K562 (cell line): Measurements from ENCODE around the gene PAFAH1B2.

Experiments used
- CAMTA2 ChIP-seq: fragments of 250-450 bp; sonication (Bioruptor Pico); conservative IDR thresholded peaks from 2 replicates; pipeline ENCODE4 v1.5.1; 2022
- HCFC1 ChIP-seq: IDR thresholded peaks from 2 replicates; pipeline ENCODE4 v1.6.1; 2012; ENCODE audit warnings: low read depth, low read length, improper control_type of control experiment
- KLF10 ChIP-seq: fragments of 250-450 bp; sonication (Bioruptor Pico); IDR thresholded peaks from 2 replicates; pipeline ENCODE4 v1.6.1; 2021; ENCODE audit warnings: matching md5 sums
- POLR2A ChIP-seq: fragments of 450-650 bp; conservative IDR thresholded peaks from 2 replicates; pipeline ENCODE4 v1.6.1; 2016
- POLR2AphosphoS2 ChIP-seq: IDR thresholded peaks from 2 replicates; pipeline ENCODE4 v1.6.1; 2012; ENCODE audit warnings: low read length, improper control_type of control experiment
- SAP30 ChIP-seq: fragments of 200-600 bp; sonication (generic); IDR thresholded peaks from 2 replicates; pipeline ENCODE4 v1.6.1; 2012; ENCODE audit warnings: borderline replicate concordance, low read depth, mild to moderate bottlenecking, moderate library complexity, low read length, control low read depth, inconsistent platforms; ENCODE audit not compliant: insufficient read depth, poor library complexity, severe bottlenecking
- ZNF134 ChIP-seq: fragments of 250-450 bp; sonication (Bioruptor Pico); conservative IDR thresholded peaks from 2 replicates; pipeline ENCODE4 v1.4.0; 2020
- ZNF695 ChIP-seq: fragments of 450-650 bp; formaldehyde crosslinking; IDR thresholded peaks from 2 replicates; pipeline ENCODE4 v1.4.0; 2020; ENCODE audit warnings: mild to moderate bottlenecking, moderate library complexity
- TF ChIP-seq, protein P1 (sequence below), 2 experiments: IDR thresholded peaks; 2 replicates each; pipeline ENCODE4 v1.6.1; 2012; ENCODE audit warnings: improper control_type of control experiment in 2 of 2, low read depth in 2 of 2, low read length in 2 of 2, borderline replicate concordance in 1 of 2
- TF ChIP-seq, protein P2 (sequence below): fragments of 150-350 bp; conservative IDR thresholded peaks from 2 replicates; pipeline ENCODE4 v1.6.1; 2014; ENCODE audit warnings: low read length
- TF ChIP-seq, protein P3 (sequence below), 2 experiments: fragments of 450-650 bp in 1 of 2; sonication (generic) in 1 of 2; formaldehyde crosslinking; conservative IDR thresholded peaks; 2 replicates each; pipeline versions ENCODE4 v1.4.0 to v1.8.1; 2020 to 2022; ENCODE audit warnings: mild to moderate bottlenecking in 1 of 2, missing genetic modification reagents in 1 of 2

DNA sequence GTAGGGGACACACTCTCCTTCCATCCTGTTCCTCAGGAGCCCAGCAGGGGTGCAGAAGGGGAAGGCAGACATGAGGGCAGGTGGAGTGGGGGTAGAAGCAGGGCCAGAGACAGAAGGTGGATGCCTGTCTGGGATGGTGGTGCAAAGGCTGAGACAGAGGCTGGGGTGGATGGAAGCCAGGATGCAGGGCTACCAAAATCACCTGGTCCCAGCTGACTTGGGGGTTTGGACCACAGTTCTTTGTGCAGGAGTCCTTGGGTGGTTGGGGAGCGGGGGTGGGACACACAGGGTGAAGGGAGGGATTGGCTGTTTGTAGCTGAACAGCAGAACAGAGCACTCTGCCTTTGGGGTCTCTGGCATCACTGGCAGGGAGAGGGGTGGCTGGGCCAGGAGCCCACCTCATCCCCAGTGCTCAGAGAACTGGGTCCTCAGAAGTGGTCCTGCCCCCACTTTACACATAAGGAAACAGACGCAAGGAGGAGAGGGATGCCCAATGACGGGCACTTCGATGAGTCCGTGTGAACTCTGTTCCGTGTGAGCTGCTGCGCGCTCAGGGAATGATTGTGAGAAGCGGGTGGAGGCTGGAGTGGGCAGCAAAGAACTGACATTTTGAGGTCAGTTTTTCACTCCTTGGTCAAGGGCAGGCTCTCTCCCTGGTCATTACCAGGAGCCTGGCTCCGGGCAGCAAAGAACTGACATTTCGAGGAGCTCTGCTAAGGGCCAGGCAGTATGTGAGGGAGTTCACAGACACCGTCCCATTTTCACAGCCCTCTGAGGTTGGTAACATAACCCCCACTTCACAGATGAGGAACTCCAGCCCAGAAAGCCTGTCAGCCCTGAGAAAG, 56.9 kb downstream of the PAFAH1B2 start:
- no peak for TF ChIP-seq HCFC1
- TF ChIP-seq, protein P1, sequence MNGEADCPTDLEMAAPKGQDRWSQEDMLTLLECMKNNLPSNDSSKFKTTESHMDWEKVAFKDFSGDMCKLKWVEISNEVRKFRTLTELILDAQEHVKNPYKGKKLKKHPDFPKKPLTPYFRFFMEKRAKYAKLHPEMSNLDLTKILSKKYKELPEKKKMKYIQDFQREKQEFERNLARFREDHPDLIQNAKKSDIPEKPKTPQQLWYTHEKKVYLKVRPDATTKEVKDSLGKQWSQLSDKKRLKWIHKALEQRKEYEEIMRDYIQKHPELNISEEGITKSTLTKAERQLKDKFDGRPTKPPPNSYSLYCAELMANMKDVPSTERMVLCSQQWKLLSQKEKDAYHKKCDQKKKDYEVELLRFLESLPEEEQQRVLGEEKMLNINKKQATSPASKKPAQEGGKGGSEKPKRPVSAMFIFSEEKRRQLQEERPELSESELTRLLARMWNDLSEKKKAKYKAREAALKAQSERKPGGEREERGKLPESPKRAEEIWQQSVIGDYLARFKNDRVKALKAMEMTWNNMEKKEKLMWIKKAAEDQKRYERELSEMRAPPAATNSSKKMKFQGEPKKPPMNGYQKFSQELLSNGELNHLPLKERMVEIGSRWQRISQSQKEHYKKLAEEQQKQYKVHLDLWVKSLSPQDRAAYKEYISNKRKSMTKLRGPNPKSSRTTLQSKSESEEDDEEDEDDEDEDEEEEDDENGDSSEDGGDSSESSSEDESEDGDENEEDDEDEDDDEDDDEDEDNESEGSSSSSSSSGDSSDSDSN (IDR thresholded peaks at IDR 0.05; ENCODE audit: borderline replicate concordance in 1 of 2, low read depth in 2 of 2, low read length in 2 of 2): no peak
- no peak for TF ChIP-seq ZNF695 (CRISPR knock-in tag)
- TF ChIP-seq, protein P2, sequence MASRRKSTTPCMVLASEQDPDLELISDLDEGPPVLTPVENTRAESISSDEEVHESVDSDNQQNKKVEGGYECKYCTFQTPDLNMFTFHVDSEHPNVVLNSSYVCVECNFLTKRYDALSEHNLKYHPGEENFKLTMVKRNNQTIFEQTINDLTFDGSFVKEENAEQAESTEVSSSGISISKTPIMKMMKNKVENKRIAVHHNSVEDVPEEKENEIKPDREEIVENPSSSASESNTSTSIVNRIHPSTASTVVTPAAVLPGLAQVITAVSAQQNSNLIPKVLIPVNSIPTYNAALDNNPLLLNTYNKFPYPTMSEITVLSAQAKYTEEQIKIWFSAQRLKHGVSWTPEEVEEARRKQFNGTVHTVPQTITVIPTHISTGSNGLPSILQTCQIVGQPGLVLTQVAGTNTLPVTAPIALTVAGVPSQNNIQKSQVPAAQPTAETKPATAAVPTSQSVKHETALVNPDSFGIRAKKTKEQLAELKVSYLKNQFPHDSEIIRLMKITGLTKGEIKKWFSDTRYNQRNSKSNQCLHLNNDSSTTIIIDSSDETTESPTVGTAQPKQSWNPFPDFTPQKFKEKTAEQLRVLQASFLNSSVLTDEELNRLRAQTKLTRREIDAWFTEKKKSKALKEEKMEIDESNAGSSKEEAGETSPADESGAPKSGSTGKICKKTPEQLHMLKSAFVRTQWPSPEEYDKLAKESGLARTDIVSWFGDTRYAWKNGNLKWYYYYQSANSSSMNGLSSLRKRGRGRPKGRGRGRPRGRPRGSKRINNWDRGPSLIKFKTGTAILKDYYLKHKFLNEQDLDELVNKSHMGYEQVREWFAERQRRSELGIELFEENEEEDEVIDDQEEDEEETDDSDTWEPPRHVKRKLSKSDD: no peak
- TF ChIP-seq, protein P3, sequence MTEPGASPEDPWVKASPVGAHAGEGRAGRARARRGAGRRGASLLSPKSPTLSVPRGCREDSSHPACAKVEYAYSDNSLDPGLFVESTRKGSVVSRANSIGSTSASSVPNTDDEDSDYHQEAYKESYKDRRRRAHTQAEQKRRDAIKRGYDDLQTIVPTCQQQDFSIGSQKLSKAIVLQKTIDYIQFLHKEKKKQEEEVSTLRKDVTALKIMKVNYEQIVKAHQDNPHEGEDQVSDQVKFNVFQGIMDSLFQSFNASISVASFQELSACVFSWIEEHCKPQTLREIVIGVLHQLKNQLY (CRISPR knock-in tag; conservative IDR thresholded peaks at IDR 0.05): no peak
- TF ChIP-seq ZNF134 (CRISPR knock-in tag): no peak
- no peak for TF ChIP-seq POLR2A
- no peak for TF ChIP-seq POLR2AphosphoS2
- TF ChIP-seq SAP30: no peak
- TF ChIP-seq KLF10 (CRISPR knock-in tag): no peak
- TF ChIP-seq CAMTA2 (CRISPR knock-in tag): no peak
